ENCODE measurements around the gene TMEM72. TPM values are rescaled to one million over a fixed set of nuclear protein-coding genes. Genes with fewer than 3 reads are reported as not detected.

The TMEM72 gene
- total RNA-seq, 1 donor: not detected

- Histone ChIP-seq H3K9me3 (ENCODE audit: low read depth, low read length) (no peaks in the 10 kb centered on the region), H3K27ac (ENCODE audit: low read depth, low read length) (no peak overlapping the region), H4K20me1 (ENCODE audit: insufficient read depth, low read length) (no peaks in the 10 kb centered on the region), H3K4me2 (ENCODE audit: insufficient read depth, low read length) (no peak overlapping the region), H3K36me3 (ENCODE audit: insufficient read depth, low read length) (no peaks in the 10 kb centered on the region), H3K4me3 (ENCODE audit: insufficient read depth, low read length) (no peak overlapping the region), H2AFZ (ENCODE audit: low read length) (no peak overlapping the region), H3K4me1 (ENCODE audit: insufficient read depth, low read length) (peaks cover 3% of the 10 kb centered on the region), H3K27me3 (ENCODE audit: insufficient read depth, low read length) (peaks cover 11% of the 10 kb centered on the region), H3K79me2 (ENCODE audit: insufficient read depth, low read length) (no peaks in the 10 kb centered on the region)
- DNase-seq (ENCODE audit: insufficient read length, low spot score, missing footprints): no peak
- no peak for TF ChIP-seq CTCF (IDR thresholded peaks at IDR 0.05; ENCODE audit: extremely low read depth, low read depth, low read length)
Observed at GRCh38 chr10:44870031-44870430, 41.1 kb upstream of the TMEM72 start.

DNA sequence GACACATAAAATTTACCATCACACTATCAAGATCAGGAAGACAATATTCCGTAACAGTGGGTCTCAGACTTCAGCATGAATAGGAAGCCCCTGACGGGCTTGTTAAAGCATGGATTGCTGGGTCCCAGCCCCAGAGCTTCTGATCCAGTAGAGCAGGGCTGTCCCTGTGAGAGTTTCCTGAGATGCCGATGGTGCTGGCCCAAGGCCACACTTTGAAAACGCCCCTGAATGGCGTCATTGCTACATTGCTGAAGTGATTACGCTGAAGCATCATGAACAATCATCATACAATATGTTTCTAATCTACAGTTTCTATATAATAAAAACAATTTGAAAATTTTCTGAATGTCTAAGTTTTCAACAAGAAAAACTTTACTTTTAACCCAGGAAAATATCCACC, 38.0 kb upstream of the TMEM72 start:
- Histone ChIP-seq H3K27ac (ENCODE audit: low read depth, low read length) (no peak overlapping the region), H3K4me2 (ENCODE audit: insufficient read depth, low read length) (no peak overlapping the region), H3K79me2 (ENCODE audit: insufficient read depth, low read length) (no peaks in the 10 kb centered on the region), H3K4me1 (ENCODE audit: insufficient read depth, low read length) (no peaks in the 10 kb centered on the region), H4K20me1 (ENCODE audit: insufficient read depth, low read length) (no peaks in the 10 kb centered on the region), H3K27me3 (ENCODE audit: insufficient read depth, low read length) (peaks cover 8% of the 10 kb centered on the region), H3K9me3 (ENCODE audit: low read depth, low read length) (no peaks in the 10 kb centered on the region), H3K36me3 (ENCODE audit: insufficient read depth, low read length) (no peaks in the 10 kb centered on the region), H2AFZ (ENCODE audit: low read length) (no peak overlapping the region), H3K4me3 (ENCODE audit: insufficient read depth, low read length) (no peak overlapping the region)
- no peak for TF ChIP-seq CTCF (IDR thresholded peaks at IDR 0.05; ENCODE audit: extremely low read depth, low read depth, low read length)
- DNase-seq (ENCODE audit: insufficient read length, low spot score, missing footprints): no peak

GRCh38 chr10:44874166-44874565, 37.0 kb upstream of the TMEM72 start:
- Histone ChIP-seq H3K9me3 (ENCODE audit: low read depth, low read length) (no peaks in the 10 kb centered on the region), H3K4me2 (ENCODE audit: insufficient read depth, low read length) (no peak overlapping the region), H4K20me1 (ENCODE audit: insufficient read depth, low read length) (no peaks in the 10 kb centered on the region), H2AFZ (ENCODE audit: low read length) (no peak overlapping the region), H3K4me3 (ENCODE audit: insufficient read depth, low read length) (no peak overlapping the region), H3K36me3 (ENCODE audit: insufficient read depth, low read length) (no peaks in the 10 kb centered on the region), H3K79me2 (ENCODE audit: insufficient read depth, low read length) (no peaks in the 10 kb centered on the region), H3K27me3 (ENCODE audit: insufficient read depth, low read length) (peaks cover 8% of the 10 kb centered on the region), H3K4me1 (ENCODE audit: insufficient read depth, low read length) (peaks cover 9% of the 10 kb centered on the region), H3K27ac (ENCODE audit: low read depth, low read length) (no peak overlapping the region)
- TF ChIP-seq CTCF (IDR thresholded peaks at IDR 0.05; ENCODE audit: extremely low read depth, low read depth, low read length): no peak
- no peak for DNase-seq (ENCODE audit: insufficient read length, low spot score, missing footprints)

- no peak for TF ChIP-seq CTCF (IDR thresholded peaks at IDR 0.05; ENCODE audit: extremely low read depth, low read depth, low read length)
- H3K4me1 ChIP-seq (ENCODE audit: insufficient read depth, low read length): peaks cover 14% of the 10 kb centered on the region
- no peaks in the 10 kb centered on the region for H3K79me2 ChIP-seq (ENCODE audit: insufficient read depth, low read length)
- H3K27ac ChIP-seq (ENCODE audit: low read depth, low read length): peak overlapping the region; percentile 24
- peaks cover 7% of the 10 kb centered on the region for H3K27me3 ChIP-seq (ENCODE audit: insufficient read depth, low read length)
- H2AFZ ChIP-seq (ENCODE audit: low read length): peak overlapping the region; percentile 97
- peak overlapping the region; percentile 99 for H3K4me2 ChIP-seq (ENCODE audit: insufficient read depth, low read length)
- H3K9me3 ChIP-seq (ENCODE audit: low read depth, low read length): no peaks in the 10 kb centered on the region
- peak overlapping the region; percentile 69 for H3K4me3 ChIP-seq (ENCODE audit: insufficient read depth, low read length)
- peak; percentile 97 for DNase-seq (ENCODE audit: insufficient read length, low spot score, missing footprints)
- H3K36me3 ChIP-seq (ENCODE audit: insufficient read depth, low read length): no peaks in the 10 kb centered on the region
- no peaks in the 10 kb centered on the region for H4K20me1 ChIP-seq (ENCODE audit: insufficient read depth, low read length)
Observed at GRCh38 chr10:44878706-44879530, 32.2 kb upstream of the TMEM72 start.

Data from osteoblast (primary cell).